ENCODE measurements around the gene RPP14.
A peak's percentile ranks its signal among the peaks of the same experiment; 100 is the strongest.

RPP14 gene

DNA sequence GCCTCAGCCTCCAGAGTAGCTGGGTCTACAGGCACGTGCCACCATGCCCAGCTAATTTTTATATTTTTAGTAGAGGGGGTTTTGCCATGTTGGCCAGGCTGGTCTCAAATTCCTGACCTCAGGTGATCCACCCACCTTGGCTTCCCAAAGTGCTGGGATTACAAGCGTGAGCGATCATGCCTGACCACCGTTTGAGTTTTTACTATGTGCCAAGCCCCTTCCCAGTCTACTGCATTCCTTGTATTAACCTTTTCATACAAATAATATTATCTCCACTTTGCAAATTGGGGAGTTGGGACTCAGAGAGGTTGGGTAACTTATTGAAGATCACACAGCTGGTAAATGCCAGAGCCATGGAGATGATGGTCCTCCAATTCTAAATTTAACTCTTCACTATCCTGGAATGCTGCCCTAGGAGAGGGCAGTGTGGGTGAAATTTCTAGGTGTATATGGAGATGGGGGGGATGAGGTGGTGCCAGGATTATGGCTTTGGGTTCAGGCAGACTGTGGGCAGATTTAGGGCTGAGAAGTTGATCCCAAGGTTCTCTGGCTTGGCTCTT is 25.6 kb downstream of the RPP14 start:
- TF ChIP-seq, protein P1, sequence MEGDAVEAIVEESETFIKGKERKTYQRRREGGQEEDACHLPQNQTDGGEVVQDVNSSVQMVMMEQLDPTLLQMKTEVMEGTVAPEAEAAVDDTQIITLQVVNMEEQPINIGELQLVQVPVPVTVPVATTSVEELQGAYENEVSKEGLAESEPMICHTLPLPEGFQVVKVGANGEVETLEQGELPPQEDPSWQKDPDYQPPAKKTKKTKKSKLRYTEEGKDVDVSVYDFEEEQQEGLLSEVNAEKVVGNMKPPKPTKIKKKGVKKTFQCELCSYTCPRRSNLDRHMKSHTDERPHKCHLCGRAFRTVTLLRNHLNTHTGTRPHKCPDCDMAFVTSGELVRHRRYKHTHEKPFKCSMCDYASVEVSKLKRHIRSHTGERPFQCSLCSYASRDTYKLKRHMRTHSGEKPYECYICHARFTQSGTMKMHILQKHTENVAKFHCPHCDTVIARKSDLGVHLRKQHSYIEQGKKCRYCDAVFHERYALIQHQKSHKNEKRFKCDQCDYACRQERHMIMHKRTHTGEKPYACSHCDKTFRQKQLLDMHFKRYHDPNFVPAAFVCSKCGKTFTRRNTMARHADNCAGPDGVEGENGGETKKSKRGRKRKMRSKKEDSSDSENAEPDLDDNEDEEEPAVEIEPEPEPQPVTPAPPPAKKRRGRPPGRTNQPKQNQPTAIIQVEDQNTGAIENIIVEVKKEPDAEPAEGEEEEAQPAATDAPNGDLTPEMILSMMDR (IDR thresholded peaks at IDR 0.05; ENCODE audit: insufficient read depth, low read depth, low read length, missing control alignments), result no peak
- H3K4me3 ChIP-seq (ENCODE audit: low read length), result no peak overlapping the region
- DNase-seq (ENCODE audit: low read depth), result no peak

DNA sequence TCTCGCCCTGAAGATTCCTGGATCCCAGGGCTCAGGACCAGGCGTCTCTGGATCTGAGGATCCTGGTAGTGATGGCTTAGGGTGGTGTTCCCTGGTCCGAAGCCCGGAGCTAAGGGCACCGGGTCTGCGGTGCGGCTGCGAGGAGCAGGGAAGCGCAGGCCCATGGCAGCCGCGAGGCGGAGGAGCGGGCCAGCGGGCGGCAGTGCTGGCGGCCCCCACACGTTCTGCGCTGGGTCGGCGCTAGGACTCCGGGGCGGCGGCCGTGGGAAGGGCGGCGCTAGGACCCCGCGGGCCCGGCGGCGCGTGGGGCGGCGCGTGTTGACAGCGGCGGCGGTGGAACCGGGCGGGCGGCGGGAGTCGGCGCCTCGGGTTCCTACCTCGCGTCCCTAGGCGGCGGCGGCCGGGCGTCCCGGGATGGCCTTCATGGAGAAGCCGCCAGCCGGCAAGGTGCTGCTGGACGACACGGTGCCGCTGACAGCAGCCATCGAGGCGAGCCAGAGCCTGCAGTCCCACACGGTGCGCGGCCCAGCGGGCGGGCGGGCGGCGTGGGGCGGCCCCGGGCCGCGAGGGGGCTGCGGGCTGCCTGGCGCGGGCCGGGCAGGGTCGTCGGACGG is 26.6 kb downstream of the RPP14 start, which contains the start of gene PXK:
PXK (plus strand) TSS at position 318 of the 614 bp plus-strand sequence; CDS start at position 415, 97 bp downstream.
- TF ChIP-seq, protein P1 (IDR thresholded peaks at IDR 0.05; ENCODE audit: insufficient read depth, low read depth, low read length, missing control alignments), result no peak
- peak within 1 kb of the TSS; percentile 73 for H3K4me3 ChIP-seq (ENCODE audit: low read length)
- peak; percentile 79 for DNase-seq (ENCODE audit: low read depth)

DNA sequence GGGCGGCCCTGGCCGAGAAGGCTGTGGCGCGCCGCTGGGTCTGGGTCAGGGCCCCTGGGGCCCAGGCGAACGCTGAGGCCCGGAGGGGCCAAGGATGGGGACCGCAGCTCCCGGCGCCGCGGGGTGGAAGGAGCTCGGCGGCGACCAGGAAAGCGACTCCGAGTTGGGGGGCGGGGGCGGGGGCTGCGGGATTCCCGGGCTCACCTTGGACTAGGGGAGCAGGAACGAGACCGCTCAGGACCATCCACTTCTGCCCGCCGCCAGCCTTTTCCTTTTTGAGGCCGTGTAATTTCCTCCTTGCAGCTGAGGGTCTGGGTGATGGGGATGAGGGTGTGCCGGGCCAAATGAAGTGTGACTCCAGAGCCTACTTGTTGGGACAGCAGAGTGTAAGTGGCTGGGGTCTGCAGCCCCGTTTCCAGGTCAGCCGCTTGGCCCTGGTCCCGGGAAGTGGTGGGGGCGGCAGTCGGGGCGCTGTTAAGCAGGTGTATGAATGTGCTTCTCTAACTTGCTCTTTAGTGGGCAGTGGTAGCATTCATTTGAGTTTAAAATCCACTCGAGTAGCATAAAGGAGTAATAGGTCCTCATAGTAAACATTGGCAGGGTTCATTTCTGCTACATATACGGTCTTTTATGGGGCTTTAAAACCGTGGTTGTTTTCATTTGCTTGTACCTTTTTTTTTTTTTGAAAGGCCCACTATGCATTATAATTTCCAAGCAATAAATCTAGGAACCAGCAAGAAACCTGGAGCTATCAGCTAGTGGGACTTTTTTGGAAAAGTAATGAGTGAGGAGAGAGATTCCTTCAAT is 27.4 kb downstream of the RPP14 start:
- H3K4me3 ChIP-seq (ENCODE audit: low read length), result peak overlapping the region; percentile 73
- TF ChIP-seq, protein P1 (IDR thresholded peaks at IDR 0.05; ENCODE audit: insufficient read depth, low read depth, low read length, missing control alignments), result no peak
- DNase-seq (ENCODE audit: low read depth), result peak; percentile 26

DNA sequence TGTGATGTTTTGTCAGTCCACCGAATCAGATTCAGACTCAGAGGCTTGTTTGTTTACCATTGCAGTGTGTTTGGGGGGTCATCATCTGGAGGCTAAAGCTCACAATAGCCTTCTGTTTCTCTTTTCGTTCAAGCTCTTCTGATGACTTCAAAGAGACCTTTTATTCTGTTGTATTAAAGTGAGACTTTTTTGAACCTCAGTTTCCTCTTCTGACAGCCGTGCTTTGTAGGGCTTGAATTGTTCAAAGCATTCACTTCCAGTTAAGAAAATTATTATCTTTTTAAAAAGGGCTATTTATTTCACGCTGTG is 27.9 kb downstream of the RPP14 start:
- DNase-seq (ENCODE audit: low read depth), result no peak
- TF ChIP-seq, protein P1 (IDR thresholded peaks at IDR 0.05; ENCODE audit: insufficient read depth, low read depth, low read length, missing control alignments), result no peak
- peak overlapping the region; percentile 73 for H3K4me3 ChIP-seq (ENCODE audit: low read length)

DNA sequence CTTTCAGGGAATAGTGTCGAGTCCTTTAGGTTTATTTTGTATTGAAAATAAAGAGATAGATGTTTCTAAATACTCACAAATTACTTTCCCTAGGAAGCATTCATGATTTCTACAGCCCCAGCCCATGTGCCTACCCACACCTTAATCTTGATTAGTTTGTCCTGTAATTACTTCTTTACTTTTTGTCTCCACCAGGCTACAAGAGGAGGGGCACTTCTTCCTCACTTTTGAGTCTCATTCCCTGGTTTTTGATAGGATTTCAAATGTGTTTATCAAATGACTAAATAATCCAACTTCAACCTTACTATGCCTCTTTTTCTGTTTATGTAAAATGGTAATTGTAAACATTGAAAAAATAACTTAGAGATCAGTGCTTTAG is 28.4 kb downstream of the RPP14 start:
- DNase-seq (ENCODE audit: low read depth), result no peak
- TF ChIP-seq, protein P1 (IDR thresholded peaks at IDR 0.05; ENCODE audit: insufficient read depth, low read depth, low read length, missing control alignments), result no peak
- H3K4me3 ChIP-seq (ENCODE audit: low read length), result no peak overlapping the region

DNA sequence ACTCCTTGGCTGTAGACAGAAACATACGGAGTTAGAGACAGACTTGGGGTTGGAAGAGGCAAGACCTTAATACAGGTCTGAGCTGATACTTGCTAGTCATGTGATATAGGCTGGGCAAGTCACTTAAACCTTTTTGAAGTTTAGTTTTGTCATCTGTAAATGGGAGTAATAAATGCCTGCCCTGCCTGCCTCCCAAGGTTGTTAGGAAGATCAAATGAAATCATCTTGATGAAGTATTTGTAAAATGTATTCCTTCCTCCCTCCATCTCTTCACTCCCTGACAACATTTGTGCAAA is 29.6 kb downstream of the RPP14 start:
- peak overlapping the region; percentile 14 for H3K4me3 ChIP-seq (ENCODE audit: low read length)
- TF ChIP-seq, protein P1 (IDR thresholded peaks at IDR 0.05; ENCODE audit: insufficient read depth, low read depth, low read length, missing control alignments), result no peak
- no peak for DNase-seq (ENCODE audit: low read depth)
